BJ (cell line): ENCODE results near the gene CRYBB1. TPM values are rescaled to one million over a fixed set of nuclear protein-coding genes. Genes with fewer than 3 reads are reported as not detected.

Experiments
- CTCF ChIA-PET: fragments of 350-600 bp; formaldehyde crosslinking; extraction: SDS; loops from one replicate; lab custom pipeline; 2021; ENCODE audit warnings: antibody characterized with exemption, inconsistent platforms; lab: Yijun Ruan, JAX
- POLR2A ChIA-PET: fragments of 300-600 bp; sonication (Branson Sonifier 250); formaldehyde crosslinking; extraction: SDS; loops from one replicate; lab custom pipeline; 2021; ENCODE audit warnings: antibody characterized with exemption; lab: Charles Lee
- DNase-seq: peaks from one replicate; pipeline ENCODE4 v3.0.0-alpha.2; 2011; ENCODE audit warnings: low read depth
- H3K27me3 ChIP-seq: 2 replicates; pipeline ENCODE4 v1.6.0; 2011; ENCODE audit warnings: low read length; ENCODE audit not compliant: control insufficient read depth, insufficient read depth
- H3K36me3 ChIP-seq: 2 replicates; pipeline ENCODE4 v1.5.1; 2011; ENCODE audit warnings: low read length; ENCODE audit not compliant: control insufficient read depth, insufficient read depth
- H3K4me3 ChIP-seq: 2 replicates; pipeline ENCODE4 v1.5.1; 2011; ENCODE audit warnings: low read depth, mild to moderate bottlenecking, control low read depth, low read length
- polyA plus RNA-seq: library from polyadenylated mRNA; depleted of rRNA; stranded (reverse); fragments of >200 nt; gene quantifications from 2 replicates; pipeline ENCODE4 v1.2.3, GENCODE V29; 2011
- TF ChIP-seq, protein P1 (sequence below): IDR thresholded peaks from 2 replicates; pipeline ENCODE4 v1.5.1; 2011; ENCODE audit warnings: low read depth, mild to moderate bottlenecking, control low read depth, inconsistent platforms, low read length, moderate library complexity; ENCODE audit not compliant: insufficient read depth

Gene CRYBB1
- polyA plus RNA-seq, 1 experiment = not detected

- ChIA-PET CTCF (no interaction called here), POLR2A (no interaction called here)
- Histone ChIP-seq H3K27me3 (peaks cover 12% of the 10 kb centered on the region), H3K36me3 (no peaks in the 10 kb centered on the region), H3K4me3 (no peak overlapping the region)
- DNase-seq = no peak
- TF ChIP-seq, protein P1, sequence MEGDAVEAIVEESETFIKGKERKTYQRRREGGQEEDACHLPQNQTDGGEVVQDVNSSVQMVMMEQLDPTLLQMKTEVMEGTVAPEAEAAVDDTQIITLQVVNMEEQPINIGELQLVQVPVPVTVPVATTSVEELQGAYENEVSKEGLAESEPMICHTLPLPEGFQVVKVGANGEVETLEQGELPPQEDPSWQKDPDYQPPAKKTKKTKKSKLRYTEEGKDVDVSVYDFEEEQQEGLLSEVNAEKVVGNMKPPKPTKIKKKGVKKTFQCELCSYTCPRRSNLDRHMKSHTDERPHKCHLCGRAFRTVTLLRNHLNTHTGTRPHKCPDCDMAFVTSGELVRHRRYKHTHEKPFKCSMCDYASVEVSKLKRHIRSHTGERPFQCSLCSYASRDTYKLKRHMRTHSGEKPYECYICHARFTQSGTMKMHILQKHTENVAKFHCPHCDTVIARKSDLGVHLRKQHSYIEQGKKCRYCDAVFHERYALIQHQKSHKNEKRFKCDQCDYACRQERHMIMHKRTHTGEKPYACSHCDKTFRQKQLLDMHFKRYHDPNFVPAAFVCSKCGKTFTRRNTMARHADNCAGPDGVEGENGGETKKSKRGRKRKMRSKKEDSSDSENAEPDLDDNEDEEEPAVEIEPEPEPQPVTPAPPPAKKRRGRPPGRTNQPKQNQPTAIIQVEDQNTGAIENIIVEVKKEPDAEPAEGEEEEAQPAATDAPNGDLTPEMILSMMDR = no peak
These were observed 43.2 kb upstream of the CRYBB1 start for GRCh38 chr22:26660961-26661578.

DNA sequence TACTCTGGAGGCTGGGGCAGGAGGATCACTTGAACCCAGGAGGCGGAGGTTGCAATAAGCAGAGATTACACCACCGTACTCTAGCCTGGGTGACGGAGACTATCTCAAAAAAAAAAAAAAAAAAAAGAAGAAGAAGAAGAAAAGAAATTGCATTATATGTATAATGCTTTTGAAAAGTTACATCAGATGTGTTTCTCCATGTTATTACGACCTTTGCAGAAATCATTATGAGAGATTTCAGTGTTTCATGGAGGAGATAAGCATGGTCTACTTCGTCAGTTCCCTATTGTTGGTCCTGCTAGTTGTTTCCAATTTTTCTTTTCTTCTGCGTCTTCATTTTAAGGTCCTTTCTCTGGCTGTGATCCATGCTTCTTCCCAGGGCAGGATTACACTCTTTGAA is 42.5 kb upstream of the CRYBB1 start:
- TF ChIP-seq, protein P1 = no peak
- CTCF ChIA-PET = interaction anchor here (1.0 to 1.1 kb wide), 2 partner anchors 158 to 293 kb away, joined by 3 read pairs; no protein-coding TSS in a partner anchor
- POLR2A ChIA-PET = no interaction called here
- Histone ChIP-seq H3K36me3 (no peaks in the 10 kb centered on the region), H3K4me3 (no peak overlapping the region), H3K27me3 (peaks cover 12% of the 10 kb centered on the region)
- no peak for DNase-seq

GRCh38 chr22:26658671-26659478 is 41.0 kb upstream of the CRYBB1 start:
- POLR2A ChIA-PET = no interaction called here
- peak overlapping the region; percentile 28 for H3K4me3 ChIP-seq
- peak; percentile 76 for DNase-seq
- CTCF ChIA-PET = interaction anchor here (1.1 kb wide), 1 partner anchor 156 kb away, joined by 3 read pairs; no protein-coding TSS in a partner anchor
- no peaks in the 10 kb centered on the region for H3K36me3 ChIP-seq
- H3K27me3 ChIP-seq = peaks cover 15% of the 10 kb centered on the region
- TF ChIP-seq, protein P1 = no peak

GRCh38 chr22:26658161-26658560 is 40.3 kb upstream of the CRYBB1 start:
- peaks cover 15% of the 10 kb centered on the region for H3K27me3 ChIP-seq
- TF ChIP-seq, protein P1 = no peak
- no peak for DNase-seq
- POLR2A ChIA-PET = no interaction called here
- CTCF ChIA-PET = no interaction called here
- H3K36me3 ChIP-seq = no peaks in the 10 kb centered on the region
- peak overlapping the region; percentile 28 for H3K4me3 ChIP-seq
